Measurements from ENCODE around the gene TEX54.

TEX54 gene

DNA sequence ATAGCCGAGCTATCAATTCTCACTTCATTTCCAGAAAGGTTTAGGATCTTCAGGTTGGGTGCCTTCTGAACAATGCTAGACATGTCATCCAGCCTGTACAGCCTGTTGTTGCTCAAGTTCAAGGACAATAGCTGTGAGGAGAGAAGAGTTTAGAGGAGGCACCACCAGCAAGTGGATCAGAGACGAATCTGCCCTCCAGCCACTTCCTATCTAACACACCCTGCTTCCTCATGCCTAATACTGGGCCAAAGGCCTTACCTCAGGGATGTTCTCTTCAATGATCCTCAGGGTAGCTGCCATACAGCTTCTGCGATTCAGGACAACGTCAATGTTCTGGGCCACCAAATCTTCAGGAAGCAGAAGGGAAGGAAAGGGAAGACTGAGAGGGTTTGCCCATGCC lies 31.6 kb downstream of the TEX54 start:
- DNase-seq: no peak
- peaks cover 9% of the 10 kb centered on the region for H3K4me1 ChIP-seq (ENCODE audit: low read length)
- no peak overlapping the region for H3K27ac ChIP-seq (ENCODE audit: low read length)
- H2AFZ ChIP-seq (ENCODE audit: low read length): no peak overlapping the region
- H3K27me3 ChIP-seq (replicated peaks; ENCODE audit: insufficient read depth, low read length): no peaks in the 10 kb centered on the region
- no peaks in the 10 kb centered on the region for H3K9me2 ChIP-seq (replicated peaks; ENCODE audit: insufficient read depth, low read length)
- peaks cover 33% of the 10 kb centered on the region for H3K79me2 ChIP-seq (ENCODE audit: low read length)
- H3K4me2 ChIP-seq (ENCODE audit: low read depth, low read length): no peak overlapping the region
- TF ChIP-seq EZH2 (optimal IDR thresholded peaks at IDR 0.05; ENCODE audit: low read depth, low read length): no peak
- TF ChIP-seq EZH2phosphoT487 (IDR thresholded peaks at IDR 0.05; ENCODE audit: low read length): no peak
- TF ChIP-seq, protein P1, sequence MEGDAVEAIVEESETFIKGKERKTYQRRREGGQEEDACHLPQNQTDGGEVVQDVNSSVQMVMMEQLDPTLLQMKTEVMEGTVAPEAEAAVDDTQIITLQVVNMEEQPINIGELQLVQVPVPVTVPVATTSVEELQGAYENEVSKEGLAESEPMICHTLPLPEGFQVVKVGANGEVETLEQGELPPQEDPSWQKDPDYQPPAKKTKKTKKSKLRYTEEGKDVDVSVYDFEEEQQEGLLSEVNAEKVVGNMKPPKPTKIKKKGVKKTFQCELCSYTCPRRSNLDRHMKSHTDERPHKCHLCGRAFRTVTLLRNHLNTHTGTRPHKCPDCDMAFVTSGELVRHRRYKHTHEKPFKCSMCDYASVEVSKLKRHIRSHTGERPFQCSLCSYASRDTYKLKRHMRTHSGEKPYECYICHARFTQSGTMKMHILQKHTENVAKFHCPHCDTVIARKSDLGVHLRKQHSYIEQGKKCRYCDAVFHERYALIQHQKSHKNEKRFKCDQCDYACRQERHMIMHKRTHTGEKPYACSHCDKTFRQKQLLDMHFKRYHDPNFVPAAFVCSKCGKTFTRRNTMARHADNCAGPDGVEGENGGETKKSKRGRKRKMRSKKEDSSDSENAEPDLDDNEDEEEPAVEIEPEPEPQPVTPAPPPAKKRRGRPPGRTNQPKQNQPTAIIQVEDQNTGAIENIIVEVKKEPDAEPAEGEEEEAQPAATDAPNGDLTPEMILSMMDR (IDR thresholded peaks at IDR 0.05; ENCODE audit: low read length): no peak
- H4K20me1 ChIP-seq (ENCODE audit: insufficient read depth, low read length): no peaks in the 10 kb centered on the region
- H3K4me3 ChIP-seq (ENCODE audit: low read length): no peak overlapping the region
- H3K9me3 ChIP-seq (replicated peaks; ENCODE audit: insufficient read depth, low read length): no peaks in the 10 kb centered on the region
- peaks cover 21% of the 10 kb centered on the region for H3K36me3 ChIP-seq (replicated peaks; ENCODE audit: insufficient read depth, low read length)
- no peak overlapping the region for H3K9ac ChIP-seq (ENCODE audit: low read length)
- H3F3A ChIP-seq (ENCODE audit: insufficient read depth, low read length): peaks cover 5% of the 10 kb centered on the region

- peaks cover 23% of the 10 kb centered on the region for H3K36me3 ChIP-seq (replicated peaks; ENCODE audit: insufficient read depth, low read length)
- H3K9ac ChIP-seq (ENCODE audit: low read length): no peak overlapping the region
- no peaks in the 10 kb centered on the region for H3K9me3 ChIP-seq (replicated peaks; ENCODE audit: insufficient read depth, low read length)
- no peaks in the 10 kb centered on the region for H3F3A ChIP-seq (ENCODE audit: insufficient read depth, low read length)
- no peak overlapping the region for H2AFZ ChIP-seq (ENCODE audit: low read length)
- H3K27me3 ChIP-seq (replicated peaks; ENCODE audit: insufficient read depth, low read length): no peaks in the 10 kb centered on the region
- DNase-seq: no peak
- H3K4me3 ChIP-seq (ENCODE audit: low read length): no peak overlapping the region
- peaks cover 28% of the 10 kb centered on the region for H3K79me2 ChIP-seq (ENCODE audit: low read length)
- TF ChIP-seq EZH2phosphoT487 (IDR thresholded peaks at IDR 0.05; ENCODE audit: low read length) (no peak), EZH2 (optimal IDR thresholded peaks at IDR 0.05; ENCODE audit: low read depth, low read length) (no peak)
- TF ChIP-seq, protein P1 (IDR thresholded peaks at IDR 0.05; ENCODE audit: low read length): no peak
- H3K27ac ChIP-seq (ENCODE audit: low read length): no peak overlapping the region
- H3K9me2 ChIP-seq (replicated peaks; ENCODE audit: insufficient read depth, low read length): no peaks in the 10 kb centered on the region
- 0 out of 2 replicates have a peak, but pooled peaks cover 8% of the 10 kb centered on the region for H3K4me1 ChIP-seq (ENCODE audit: low read length)
- H3K4me2 ChIP-seq (ENCODE audit: low read depth, low read length): no peak overlapping the region
- H4K20me1 ChIP-seq (ENCODE audit: insufficient read depth, low read length): no peaks in the 10 kb centered on the region
Observed at GRCh38 chr11:62799486-62799885, 33.2 kb downstream of the TEX54 start.

GRCh38 chr11:62796281-62796680 lies 36.4 kb downstream of the TEX54 start:
- peaks cover 10% of the 10 kb centered on the region; the same call in 1 of the 2 replicates for H3F3A ChIP-seq (ENCODE audit: insufficient read depth, low read length)
- H3K27ac ChIP-seq (ENCODE audit: low read length): no peak overlapping the region
- H3K36me3 ChIP-seq (replicated peaks; ENCODE audit: insufficient read depth, low read length): peaks cover 14% of the 10 kb centered on the region; the same call in 1 of the 2 replicates
- H3K9me2 ChIP-seq (replicated peaks; ENCODE audit: insufficient read depth, low read length): no peaks in the 10 kb centered on the region
- no peak for TF ChIP-seq EZH2 (optimal IDR thresholded peaks at IDR 0.05; ENCODE audit: low read depth, low read length)
- H3K4me2 ChIP-seq (ENCODE audit: low read depth, low read length): no peak overlapping the region
- H3K79me2 ChIP-seq (ENCODE audit: low read length): peaks cover 10% of the 10 kb centered on the region
- peaks cover 9% of the 10 kb centered on the region for H3K4me1 ChIP-seq (ENCODE audit: low read length)
- no peaks in the 10 kb centered on the region for H3K27me3 ChIP-seq (replicated peaks; ENCODE audit: insufficient read depth, low read length)
- H3K9ac ChIP-seq (ENCODE audit: low read length): no peak overlapping the region
- no peaks in the 10 kb centered on the region for H3K9me3 ChIP-seq (replicated peaks; ENCODE audit: insufficient read depth, low read length)
- no peak overlapping the region for H2AFZ ChIP-seq (ENCODE audit: low read length)
- no peak overlapping the region for H3K4me3 ChIP-seq (ENCODE audit: low read length)
- DNase-seq: no peak
- no peaks in the 10 kb centered on the region for H4K20me1 ChIP-seq (ENCODE audit: insufficient read depth, low read length)

DNA sequence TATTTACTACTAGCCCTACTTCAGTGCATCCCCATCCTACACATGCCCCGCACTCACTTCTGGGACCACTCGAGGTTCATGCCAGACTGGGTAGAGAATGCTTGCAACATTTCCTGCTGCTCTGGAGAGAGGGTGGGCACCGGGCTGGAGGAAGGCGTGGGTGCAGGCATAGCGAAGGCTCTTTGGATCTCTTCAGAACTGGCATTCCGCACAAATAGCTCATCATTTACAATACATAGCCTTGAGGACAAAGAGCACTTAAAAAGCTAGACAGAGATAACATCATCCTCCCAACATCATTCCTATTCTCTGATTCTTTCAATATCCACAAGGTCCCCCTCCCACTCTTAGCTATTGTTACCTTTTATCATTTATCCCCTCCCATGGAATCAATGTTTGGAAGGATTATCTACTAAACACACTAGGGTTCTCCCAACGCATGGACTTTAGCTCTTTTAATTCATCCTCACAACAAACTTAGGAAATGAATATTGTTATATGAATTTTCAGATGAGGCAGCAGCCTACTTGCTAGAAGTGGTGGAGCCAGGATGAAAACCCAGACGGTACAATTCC lies 38.4 kb downstream of the TEX54 start:
- Histone ChIP-seq H3K79me2 (ENCODE audit: low read length) (peaks cover 25% of the 10 kb centered on the region), H3K9ac (ENCODE audit: low read length) (no peak overlapping the region), H3F3A (ENCODE audit: insufficient read depth, low read length) (peaks cover 16% of the 10 kb centered on the region), H2AFZ (ENCODE audit: low read length) (no peak overlapping the region), H3K9me2 (replicated peaks; ENCODE audit: insufficient read depth, low read length) (no peaks in the 10 kb centered on the region), H3K4me3 (ENCODE audit: low read length) (no peak overlapping the region), H3K36me3 (replicated peaks; ENCODE audit: insufficient read depth, low read length) (0 out of 2 replicates have a peak, but pooled peaks cover 3% of the 10 kb centered on the region), H3K27ac (ENCODE audit: low read length) (no peak overlapping the region), H3K27me3 (replicated peaks; ENCODE audit: insufficient read depth, low read length) (no peaks in the 10 kb centered on the region), H3K4me1 (ENCODE audit: low read length) (peaks cover 23% of the 10 kb centered on the region), H4K20me1 (ENCODE audit: insufficient read depth, low read length) (no peaks in the 10 kb centered on the region), H3K9me3 (replicated peaks; ENCODE audit: insufficient read depth, low read length) (no peaks in the 10 kb centered on the region), H3K4me2 (ENCODE audit: low read depth, low read length) (no peak overlapping the region)
- no peak for DNase-seq
- TF ChIP-seq EZH2phosphoT487 (IDR thresholded peaks at IDR 0.05; ENCODE audit: low read length) (no peak), EZH2 (optimal IDR thresholded peaks at IDR 0.05; ENCODE audit: low read depth, low read length) (no peak)
- TF ChIP-seq, protein P1 (IDR thresholded peaks at IDR 0.05; ENCODE audit: low read length): no peak
